Mucosa of descending colon (tissue), 3 donors: ENCODE results near the gene CHPF. TPM values are rescaled to one million over a fixed set of nuclear protein-coding genes. Genes with fewer than 3 reads are reported as not detected.

Experiments used
- ATAC-seq: fragments of 200-7000 bp; cut with Tn5 transposase; one replicate; pipeline ENCODE4 v1.9.1; 2020; ENCODE audit warnings: mild to moderate bottlenecking, moderate library complexity
- DNase-seq, 3 donors: peaks; one replicate each; pipeline ENCODE4 v3.0.0-alpha.2; 2020
- H3K36me3 ChIP-seq: fragments of 200-600 bp; one replicate; pipeline ENCODE4 v1.8.0; 2021; ENCODE audit warnings: low read depth, mild to moderate bottlenecking
- H3K4me1 ChIP-seq: fragments of 200-600 bp; one replicate; pipeline ENCODE4 v1.8.0; 2021; ENCODE audit warnings: low read depth, mild to moderate bottlenecking
- H3K4me3 ChIP-seq: fragments of 200-600 bp; one replicate; pipeline ENCODE4 v1.8.0; 2021; ENCODE audit warnings: mild to moderate bottlenecking
- H3K9me3 ChIP-seq: fragments of 200-600 bp; one replicate; pipeline ENCODE4 v1.8.0; 2021; ENCODE audit warnings: mild to moderate bottlenecking
- CTCF ChIP-seq: fragments of 200-600 bp; IDR thresholded peaks from one replicate; pipeline ENCODE4 v1.8.0; 2022; ENCODE audit warnings: antibody characterized with exemption, mild to moderate bottlenecking
- intact Hi-C, 2 donors: fragments of 100-400 bp; cut with DNase I in 1 of 2; cut with micrococcal nuclease in 1 of 2; formaldehyde crosslinking; loops; one replicate each; pipeline versions ENCODE4 v1.11.0 to v1.11.1; 2022; cut with DNase I, micrococcal nuclease
- total RNA-seq, 3 donors: library from RNA; stranded (reverse); fragmentation: NEBNext Ultra II Directional in 2 of 3; extraction: Animal tissue kit (Norgen Biotek cat#: 25700) in 2 of 3; gene quantifications; one replicate each; pipeline versions ENCODE4 v1.2.1 to v1.2.4, GENCODE V29; 2021 to 2023
- donor health status: DM: no; HTN: no; CAD: no; lungs with moderate emphysema.
- donor health status: DM: no; HTN: no; CAD: no.
- donor health status: DM: no; HTN: yes; CAD: no.

The CHPF gene
- total RNA-seq, 3 donors from 2014 or later: 19.4 to 25.9 (median 20.5) TPM

- Histone ChIP-seq H3K9me3 (no peaks in the 10 kb centered on the region), H3K4me3 (no peak overlapping the region), H3K4me1 (no peaks in the 10 kb centered on the region), H3K36me3 (no peaks in the 10 kb centered on the region)
- DNase-seq (no peak), ATAC-seq (no peak)
- TF ChIP-seq CTCF: no peak
- intact Hi-C loops: no loop called here
Measured at GRCh38 chr2:219578811-219579613, 35.4 kb upstream of the CHPF start.

GRCh38 chr2:219576505-219577388 is 33.1 kb upstream of the CHPF start:
- Histone ChIP-seq H3K4me3 (no peak overlapping the region), H3K36me3 (no peaks in the 10 kb centered on the region), H3K9me3 (no peaks in the 10 kb centered on the region), H3K4me1 (no peaks in the 10 kb centered on the region)
- no peak for TF ChIP-seq CTCF
- intact Hi-C loops: no loop called here
- no peak for DNase-seq
- peak; percentile 36 for ATAC-seq

DNA sequence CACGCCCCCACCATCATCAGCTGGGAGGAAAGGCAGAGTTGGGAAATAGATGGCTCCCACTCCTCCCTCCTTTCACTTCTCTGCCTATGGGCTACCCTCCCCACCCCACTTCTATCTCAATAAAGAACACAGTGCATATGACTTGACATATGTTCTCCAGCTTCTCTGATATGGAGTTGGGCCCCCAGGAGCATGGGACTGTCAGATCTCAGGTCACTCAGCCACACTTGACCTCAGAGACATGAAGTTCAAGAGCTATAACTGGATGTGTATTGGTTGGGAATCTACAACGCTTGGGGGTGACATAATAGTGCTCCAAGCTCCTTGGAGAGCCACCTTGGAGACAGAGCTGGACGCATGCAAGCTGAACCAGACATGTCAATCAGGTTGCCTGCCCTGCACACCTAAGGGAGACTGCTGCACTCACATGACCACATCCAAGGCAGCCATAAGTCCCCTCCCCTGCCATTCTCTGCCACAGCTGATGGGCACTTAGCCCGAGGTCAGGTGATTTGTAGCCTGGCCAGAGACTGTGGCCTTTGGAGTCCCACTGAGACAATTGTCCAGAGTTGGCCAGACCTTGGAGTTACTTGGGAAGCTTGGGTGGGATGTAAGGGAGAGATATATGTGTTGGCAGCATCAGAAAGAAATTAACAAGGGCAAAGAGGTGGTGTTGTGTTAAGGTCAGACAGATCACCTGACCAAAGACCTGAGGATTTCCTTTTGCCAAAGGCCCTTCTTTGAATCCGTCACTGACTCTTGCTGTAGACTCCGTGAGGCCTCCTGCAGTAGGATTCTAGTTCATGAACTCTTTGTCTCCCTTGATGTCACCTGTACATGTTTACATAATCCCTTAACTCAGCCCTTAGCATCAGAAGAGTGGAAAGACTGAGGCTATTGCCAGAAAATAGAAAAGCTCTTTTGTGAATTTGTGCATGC is 32.2 kb upstream of the CHPF start:
- ATAC-seq: no peak
- H3K36me3 ChIP-seq: no peaks in the 10 kb centered on the region
- H3K4me3 ChIP-seq: no peak overlapping the region
- intact Hi-C loops: no loop called here
- DNase-seq: no peak
- H3K9me3 ChIP-seq: no peaks in the 10 kb centered on the region
- TF ChIP-seq CTCF: no peak
- peaks cover 6% of the 10 kb centered on the region for H3K4me1 ChIP-seq

DNA sequence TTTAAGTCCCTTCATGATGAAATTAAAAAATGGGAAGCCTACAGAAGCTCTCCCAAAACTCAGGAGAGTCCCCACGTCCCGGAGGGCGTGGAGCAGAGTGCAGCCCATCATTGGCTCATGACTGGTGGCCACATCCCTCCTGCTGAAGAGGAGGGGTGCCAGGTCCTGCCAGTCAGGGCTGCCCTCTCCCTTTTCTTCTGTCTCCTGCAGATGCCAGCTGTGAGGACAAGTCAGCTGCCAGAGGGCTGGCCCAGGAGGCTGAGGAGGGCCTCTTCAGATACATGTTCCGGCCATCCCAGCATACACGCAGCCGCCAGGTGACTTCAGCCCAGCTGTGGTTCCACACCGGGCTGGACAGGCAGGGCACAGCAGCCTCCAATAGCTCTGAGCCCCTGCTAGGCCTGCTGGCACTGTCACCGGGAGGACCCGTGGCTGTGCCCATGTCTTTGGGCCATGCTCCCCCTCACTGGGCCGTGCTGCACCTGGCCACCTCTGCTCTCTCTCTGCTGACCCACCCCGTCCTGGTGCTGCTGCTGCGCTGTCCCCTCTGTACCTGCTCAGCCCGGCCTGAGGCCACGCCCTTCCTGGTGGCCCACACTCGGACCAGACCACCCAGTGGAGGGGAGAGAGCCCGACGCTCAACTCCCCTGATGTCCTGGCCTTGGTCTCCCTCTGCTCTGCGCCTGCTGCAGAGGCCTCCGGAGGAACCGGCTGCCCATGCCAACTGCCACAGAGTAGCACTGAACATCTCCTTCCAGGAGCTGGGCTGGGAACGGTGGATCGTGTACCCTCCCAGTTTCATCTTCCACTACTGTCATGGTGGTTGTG is 31.1 kb upstream of the CHPF start:
- ATAC-seq (no peak), DNase-seq (no peak)
- intact Hi-C loops: no loop called here
- no peak for TF ChIP-seq CTCF
- Histone ChIP-seq H3K4me3 (no peak overlapping the region), H3K4me1 (peaks cover 15% of the 10 kb centered on the region), H3K9me3 (no peaks in the 10 kb centered on the region), H3K36me3 (no peaks in the 10 kb centered on the region)
